Nephron progenitor cell (in vitro differentiated cells): Measurements from ENCODE around the gene PRXL2A.
A peak's percentile ranks its signal among the peaks of the same experiment; 100 is the strongest.

Experiments
- DNase-seq: peaks from one replicate; pipeline ENCODE4 v3.0.0; 2021
- H3K27ac Mint-ChIP-seq: 2 replicates; pipeline ENCODE4 v1.8.0; 2021; ENCODE audit warnings: mild to moderate bottlenecking, moderate library complexity, mixed read lengths
- H3K27me3 Mint-ChIP-seq: 2 replicates; pipeline ENCODE4 v1.8.0; 2021; ENCODE audit warnings: mild to moderate bottlenecking, low read depth, mixed read lengths; ENCODE audit not compliant: poor library complexity
- H3K36me3 Mint-ChIP-seq: 2 replicates; pipeline ENCODE4 v1.8.0; 2021; ENCODE audit warnings: low read depth, mixed read lengths
- H3K4me1 Mint-ChIP-seq: 2 replicates; pipeline ENCODE4 v1.8.0; 2021; ENCODE audit warnings: mixed read lengths
- H3K4me3 Mint-ChIP-seq: 2 replicates; pipeline ENCODE4 v1.8.0; 2021; ENCODE audit warnings: mild to moderate bottlenecking, moderate library complexity, mixed read lengths
- H3K9me3 Mint-ChIP-seq: 2 replicates; pipeline ENCODE4 v1.8.0; 2021; ENCODE audit warnings: mild to moderate bottlenecking, moderate library complexity, mixed read lengths
- CTCF ChIP-seq: fragments of 200-600 bp; sonication (generic); IDR thresholded peaks from 2 replicates; pipeline ENCODE4 v1.5.0; 2021; ENCODE audit warnings: antibody characterized with exemption

The PRXL2A gene

GRCh38 chr10:80394358-80394916, 13.9 kb upstream of the PRXL2A start:
- no peak overlapping the region for H3K27ac Mint-ChIP-seq

GRCh38 chr10:80397014-80397413, 11.3 kb upstream of the PRXL2A start:
- H3K4me3 Mint-ChIP-seq, result no peak overlapping the region
- H3K27ac Mint-ChIP-seq, result no peak overlapping the region
- peaks cover 10% of the 10 kb centered on the region for H3K4me1 Mint-ChIP-seq
- no peak for DNase-seq
- no peak for TF ChIP-seq CTCF
- H3K9me3 Mint-ChIP-seq, result no peaks in the 10 kb centered on the region
- peaks cover 9% of the 10 kb centered on the region for H3K27me3 Mint-ChIP-seq
- no peaks in the 10 kb centered on the region for H3K36me3 Mint-ChIP-seq

More at GRCh38 chr10:80394358-80394916, 13.9 kb upstream of the PRXL2A start:
- TF ChIP-seq CTCF, result no peak
- H3K36me3 Mint-ChIP-seq, result no peaks in the 10 kb centered on the region
- no peaks in the 10 kb centered on the region for H3K9me3 Mint-ChIP-seq
- H3K4me3 Mint-ChIP-seq, result no peak overlapping the region
- H3K4me1 Mint-ChIP-seq, result peaks cover 10% of the 10 kb centered on the region
- H3K27me3 Mint-ChIP-seq, result peaks cover 9% of the 10 kb centered on the region
- no peak for DNase-seq

GRCh38 chr10:80400136-80400804, 8.1 kb upstream of the PRXL2A start:
- H3K9me3 Mint-ChIP-seq, result no peaks in the 10 kb centered on the region
- peaks cover 5% of the 10 kb centered on the region for H3K27me3 Mint-ChIP-seq
- no peak overlapping the region for H3K4me3 Mint-ChIP-seq
- no peaks in the 10 kb centered on the region for H3K36me3 Mint-ChIP-seq
- peaks cover 8% of the 10 kb centered on the region for H3K4me1 Mint-ChIP-seq
- TF ChIP-seq CTCF, result no peak
- DNase-seq, result no peak
- no peak overlapping the region for H3K27ac Mint-ChIP-seq

GRCh38 chr10:80405035-80405434, 3.3 kb upstream of the PRXL2A start:
- H3K9me3 Mint-ChIP-seq, result no peaks in the 10 kb centered on the region
- H3K36me3 Mint-ChIP-seq, result no peaks in the 10 kb centered on the region
- no peak overlapping the region for H3K4me3 Mint-ChIP-seq
- H3K4me1 Mint-ChIP-seq, result peaks cover 40% of the 10 kb centered on the region
- no peak for TF ChIP-seq CTCF
- no peak for DNase-seq
- no peak overlapping the region for H3K27ac Mint-ChIP-seq
- H3K27me3 Mint-ChIP-seq, result no peaks in the 10 kb centered on the region

- no peak for DNase-seq
- TF ChIP-seq CTCF, result no peak
- Mint-ChIP-seq H3K9me3 (no peaks in the 10 kb centered on the region), H3K27me3 (no peaks in the 10 kb centered on the region), H3K4me1 (peaks cover 46% of the 10 kb centered on the region), H3K27ac (peak overlapping the region; percentile 92), H3K36me3 (no peaks in the 10 kb centered on the region), H3K4me3 (no peak overlapping the region)
Observed at GRCh38 chr10:80405626-80406025, 2.7 kb upstream of the PRXL2A start.

GRCh38 chr10:80406204-80406603, 2.1 kb upstream of the PRXL2A start:
- peak overlapping the region; percentile 92 for H3K27ac Mint-ChIP-seq
- no peaks in the 10 kb centered on the region for H3K36me3 Mint-ChIP-seq
- peaks cover 52% of the 10 kb centered on the region for H3K4me1 Mint-ChIP-seq
- H3K27me3 Mint-ChIP-seq, result no peaks in the 10 kb centered on the region
- H3K4me3 Mint-ChIP-seq, result peak overlapping the region; percentile 40
- no peaks in the 10 kb centered on the region for H3K9me3 Mint-ChIP-seq
- no peak for TF ChIP-seq CTCF
- DNase-seq, result no peak
